KBM-7 (cell line): ENCODE measurements around the gene RIT2.

Experiments
- DNase-seq: peaks from one replicate; pipeline ENCODE4 v3.0.0-alpha.2; 2015
- in situ Hi-C: fragments of 300-500 bp; cut with MboI; formaldehyde crosslinking; loops from 2 replicates; pipeline ENCODE4 v1.14.3; 2020; ENCODE audit warnings: low sequenced_read_pairs, low pct_unique_long_range_greater_than_20kb, mixed read lengths

RIT2 gene

DNA sequence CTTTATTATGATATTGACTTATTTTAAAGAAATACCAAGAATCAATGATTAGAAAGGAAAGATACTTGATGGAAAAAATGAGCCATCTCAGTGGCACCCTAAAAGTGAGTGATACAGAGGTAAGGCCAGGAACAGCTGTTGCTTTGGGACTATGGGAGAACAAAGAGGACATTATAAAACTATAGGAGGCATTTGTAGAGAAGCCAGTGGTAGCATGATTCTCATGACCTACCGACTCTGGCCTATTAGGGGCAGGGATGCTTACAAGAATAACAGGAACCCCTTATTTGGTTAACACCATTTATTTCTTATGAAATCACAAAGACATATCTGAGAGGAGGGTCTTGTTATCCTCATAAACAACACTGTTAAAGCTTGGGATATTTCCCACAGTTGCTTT is 162.2 kb downstream of the RIT2 start:
- DNase-seq = no peak
- in situ Hi-C loops = no loop called here

- DNase-seq = no peak
- in situ Hi-C loops = no loop called here
Measured at GRCh38 chr18:42950732-42951131, 164.8 kb downstream of the RIT2 start.

DNA sequence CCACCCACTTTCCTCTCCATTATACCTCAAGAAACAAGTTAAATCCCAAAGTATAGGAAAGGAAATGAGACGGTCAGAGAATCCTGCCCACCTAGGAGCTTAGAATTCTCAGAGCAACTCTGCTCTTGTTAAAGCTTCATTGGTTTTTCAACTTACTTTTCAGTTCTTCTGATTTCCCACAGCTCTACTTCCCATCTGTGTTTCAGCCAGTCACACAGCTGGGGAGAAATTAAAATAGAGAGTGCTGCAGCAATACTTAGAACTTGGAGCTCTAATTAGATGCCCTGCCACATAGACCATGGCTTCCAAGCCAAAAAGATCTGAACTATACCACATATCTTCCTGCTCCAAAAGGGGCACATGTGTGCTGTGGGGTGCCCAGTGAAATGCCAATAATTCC is 166.7 kb downstream of the RIT2 start:
- no peak for DNase-seq
- in situ Hi-C loops = no loop called here

DNA sequence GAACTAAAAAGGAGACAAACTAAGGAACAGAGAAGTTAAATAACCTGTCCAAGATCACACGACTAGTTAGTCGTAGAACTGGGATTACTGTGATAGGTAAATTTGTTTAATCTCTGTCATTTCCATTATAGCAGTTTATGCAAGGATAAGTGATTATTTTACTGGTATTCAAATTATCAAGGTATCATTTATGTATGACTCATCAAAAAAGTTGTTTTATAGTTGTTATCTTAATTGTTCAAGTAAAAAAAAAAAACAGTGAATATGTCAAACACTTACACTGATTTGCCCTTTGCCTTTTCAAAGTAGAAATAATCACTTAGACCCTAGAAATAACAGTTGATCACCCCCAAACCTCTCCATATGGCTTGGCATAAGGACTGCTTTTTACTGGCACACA is 173.6 kb downstream of the RIT2 start:
- in situ Hi-C loops = no loop called here
- DNase-seq = no peak

DNA sequence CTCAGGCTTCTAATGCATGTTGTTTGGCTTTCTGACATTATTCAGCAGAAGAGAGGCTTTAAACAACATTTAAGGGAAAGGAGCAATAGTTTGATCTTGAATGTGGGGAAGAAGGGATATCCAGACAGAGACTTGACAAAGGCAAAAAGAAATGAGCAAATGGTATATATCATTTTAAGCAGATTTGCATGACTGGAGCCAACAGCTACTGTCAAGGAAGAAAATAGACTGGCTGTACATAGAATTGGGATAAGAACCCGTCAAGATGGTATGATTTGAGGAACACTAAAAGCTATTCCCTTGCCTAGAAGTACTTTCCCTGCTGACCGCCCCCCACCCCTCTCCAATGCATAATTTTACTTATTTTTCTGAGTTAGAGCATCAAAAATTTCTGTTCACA is 174.5 kb downstream of the RIT2 start:
- in situ Hi-C loops = no loop called here
- DNase-seq = no peak

- in situ Hi-C loops = no loop called here
- no peak for DNase-seq
Measured at GRCh38 chr18:42937436-42937835, 178.0 kb downstream of the RIT2 start.

DNA sequence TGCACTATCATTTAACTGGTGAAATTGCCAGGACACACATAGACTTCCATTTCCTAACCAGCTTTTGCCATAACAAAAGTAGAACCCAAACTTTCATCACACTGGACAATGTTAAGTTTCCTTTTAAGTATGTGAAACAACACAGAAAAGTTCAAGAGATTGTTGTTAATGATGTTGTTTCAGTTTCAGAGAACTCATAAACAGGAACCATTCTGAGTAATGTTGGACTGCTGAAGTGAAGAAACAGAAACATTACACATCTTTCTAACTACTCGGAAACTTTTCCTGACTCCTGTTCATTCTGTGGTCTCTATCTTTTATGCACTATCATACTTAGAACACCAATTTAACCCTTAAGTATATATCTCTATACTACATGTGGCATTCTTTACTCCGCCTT is 179.2 kb downstream of the RIT2 start:
- in situ Hi-C loops = no loop called here
- DNase-seq = no peak

GRCh38 chr18:42931491-42931890 is 184.0 kb downstream of the RIT2 start:
- in situ Hi-C loops = no loop called here
- DNase-seq = no peak

- no peak for DNase-seq
- in situ Hi-C loops = no loop called here
Measured at GRCh38 chr18:42929857-42930256, 185.6 kb downstream of the RIT2 start.

GRCh38 chr18:42929181-42929580 is 186.3 kb downstream of the RIT2 start:
- in situ Hi-C loops = no loop called here
- DNase-seq = no peak

- no peak for DNase-seq
Measured at GRCh38 chr18:42925036-42925435, 190.4 kb downstream of the RIT2 start.

DNA sequence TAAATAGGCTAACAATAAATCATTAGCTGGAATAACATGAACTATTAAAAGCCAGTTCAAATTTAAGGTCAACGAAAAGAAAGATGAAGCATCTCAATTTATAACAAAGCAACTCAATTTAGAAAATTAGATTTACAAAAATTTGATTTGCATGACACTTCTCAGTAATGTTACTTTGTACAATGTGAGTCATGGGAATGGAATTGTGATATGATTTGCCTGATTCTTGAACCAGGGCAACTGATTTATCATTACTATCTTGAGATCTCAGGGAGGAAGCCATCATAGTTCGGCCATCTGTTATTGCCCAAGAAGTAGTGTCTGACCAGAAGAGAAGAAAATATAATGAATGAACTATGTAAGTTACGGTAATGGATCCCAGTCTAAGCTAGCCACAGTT is 193.1 kb downstream of the RIT2 start:
- in situ Hi-C loops = no loop called here
- no peak for DNase-seq

More at GRCh38 chr18:42925036-42925435, 190.4 kb downstream of the RIT2 start:
- in situ Hi-C loops = no loop called here

DNA sequence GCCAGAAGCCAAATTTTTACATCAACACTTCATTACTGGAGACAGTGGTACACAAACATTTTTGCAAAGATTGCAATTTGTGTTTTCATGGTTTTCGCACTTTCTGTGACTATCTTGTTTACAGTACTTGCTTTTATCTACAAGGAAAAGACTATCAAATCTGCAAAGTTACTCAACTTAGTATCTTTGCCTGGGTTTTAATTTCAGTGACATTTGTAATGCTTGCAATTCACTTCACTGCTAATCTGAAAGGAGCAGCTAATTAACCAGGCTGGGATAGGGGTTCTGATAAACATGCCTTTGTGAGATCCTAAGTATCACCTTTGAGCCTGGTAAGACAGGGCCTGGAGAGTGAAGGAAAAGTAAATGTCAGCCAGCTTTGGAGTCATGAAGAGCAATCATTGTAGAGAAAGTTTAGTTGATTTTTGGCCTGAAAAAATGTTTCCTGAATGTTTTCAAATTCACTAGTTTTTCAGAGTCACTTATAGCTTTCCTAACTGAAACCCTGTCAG is 194.2 kb downstream of the RIT2 start:
- in situ Hi-C loops = no loop called here
- DNase-seq = no peak

DNA sequence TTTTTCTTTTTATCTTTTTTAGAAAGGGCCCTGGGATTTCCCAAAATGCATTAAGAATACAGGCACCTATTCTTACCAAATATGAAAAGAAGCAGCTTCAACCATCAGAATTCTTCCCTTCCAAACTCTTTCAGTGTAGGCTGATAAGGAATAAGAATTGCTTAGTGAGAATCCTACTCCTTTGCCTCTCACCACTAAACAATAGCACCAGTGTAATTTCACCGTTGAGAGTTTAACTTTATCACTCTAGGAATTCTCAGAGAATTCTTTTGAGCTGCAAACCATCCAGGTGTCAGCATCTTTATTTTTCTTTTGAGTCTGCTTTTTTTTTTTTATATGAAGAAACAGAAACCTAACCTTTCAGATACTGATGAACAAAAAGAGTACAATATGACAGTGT is 194.9 kb downstream of the RIT2 start:
- in situ Hi-C loops = no loop called here

GRCh38 chr18:42915299-42915698 is 200.2 kb downstream of the RIT2 start:
- in situ Hi-C loops = no loop called here
- no peak for DNase-seq

More for the DNA sequence above, 194.9 kb downstream of the RIT2 start:
- no peak for DNase-seq

DNA sequence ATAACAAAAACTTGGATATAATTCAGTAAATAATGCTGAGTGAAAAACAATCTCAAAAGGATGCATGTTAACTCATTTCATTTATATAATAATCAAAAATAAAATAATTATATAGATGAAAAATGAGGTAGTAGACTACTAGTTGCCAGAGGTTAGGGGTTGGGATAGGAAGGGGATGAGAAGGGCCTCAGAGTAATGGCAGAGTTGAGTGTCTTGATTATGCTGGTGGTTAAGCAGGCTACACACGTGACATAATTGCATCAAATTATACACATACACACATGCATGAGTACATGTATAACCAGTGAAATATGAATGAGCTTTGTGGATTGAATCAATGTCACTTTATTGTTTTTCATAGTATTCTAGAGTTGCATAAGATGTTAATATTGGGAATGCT is 201.0 kb downstream of the RIT2 start:
- in situ Hi-C loops = no loop called here
- no peak for DNase-seq

DNA sequence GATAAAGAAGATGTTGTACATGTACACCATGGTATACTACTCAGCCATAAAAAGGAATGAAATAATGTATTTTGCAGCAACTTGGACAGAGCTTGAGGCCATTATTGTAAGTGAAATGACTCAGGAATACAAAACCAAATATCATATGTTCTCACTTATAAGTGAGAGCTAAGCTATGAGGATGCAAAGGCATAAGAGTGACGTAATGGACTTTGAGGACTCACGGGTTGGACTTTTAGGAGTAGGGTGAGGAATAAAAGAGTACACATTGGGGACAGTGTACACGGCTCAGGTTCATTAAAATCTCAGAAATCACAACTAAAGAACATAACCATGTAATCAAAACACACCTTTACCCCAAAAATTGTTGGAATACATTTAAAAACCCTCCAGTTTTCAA is 206.4 kb downstream of the RIT2 start:
- in situ Hi-C loops = no loop called here
- DNase-seq = no peak

DNA sequence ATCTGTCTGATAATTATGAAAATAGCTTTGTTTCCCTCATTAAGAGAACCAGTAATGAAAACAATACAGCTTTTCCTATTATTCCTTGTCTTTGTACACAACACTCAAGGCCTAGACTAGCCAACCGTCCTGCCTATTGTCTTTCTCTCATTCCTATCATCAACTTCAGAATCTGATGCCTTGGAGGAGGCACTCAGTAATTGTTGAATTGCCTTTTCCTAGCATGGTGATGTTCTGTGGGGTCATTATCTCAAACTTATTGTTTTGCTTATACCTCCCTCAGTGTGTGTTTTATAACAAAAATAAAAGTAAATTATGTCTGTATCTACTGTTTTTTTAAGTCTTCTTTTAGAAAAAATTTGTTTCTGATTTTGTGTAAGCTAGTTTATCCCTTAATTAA is 208.7 kb downstream of the RIT2 start:
- in situ Hi-C loops = no loop called here

DNA sequence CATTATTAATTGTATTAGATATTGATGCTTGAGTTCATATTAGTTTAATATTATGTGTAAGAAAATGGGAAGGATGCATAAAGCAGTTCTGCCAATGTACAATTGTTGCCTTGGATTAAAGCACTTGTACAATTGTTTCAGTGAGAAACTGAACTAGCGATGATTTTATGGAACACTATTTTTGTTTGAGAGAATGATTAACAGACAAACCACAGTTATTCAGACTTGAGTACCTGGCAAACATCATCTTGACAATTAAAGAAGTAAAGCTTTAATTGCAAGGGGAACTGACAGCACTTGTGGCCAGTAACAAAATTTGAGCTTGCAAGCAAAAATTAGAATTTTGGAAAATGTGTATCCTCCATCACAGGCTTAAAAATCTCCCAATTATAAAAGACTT is 214.3 kb downstream of the RIT2 start:
- DNase-seq = no peak
- in situ Hi-C loops = no loop called here

More for the DNA sequence above, 208.7 kb downstream of the RIT2 start:
- DNase-seq = no peak

DNA sequence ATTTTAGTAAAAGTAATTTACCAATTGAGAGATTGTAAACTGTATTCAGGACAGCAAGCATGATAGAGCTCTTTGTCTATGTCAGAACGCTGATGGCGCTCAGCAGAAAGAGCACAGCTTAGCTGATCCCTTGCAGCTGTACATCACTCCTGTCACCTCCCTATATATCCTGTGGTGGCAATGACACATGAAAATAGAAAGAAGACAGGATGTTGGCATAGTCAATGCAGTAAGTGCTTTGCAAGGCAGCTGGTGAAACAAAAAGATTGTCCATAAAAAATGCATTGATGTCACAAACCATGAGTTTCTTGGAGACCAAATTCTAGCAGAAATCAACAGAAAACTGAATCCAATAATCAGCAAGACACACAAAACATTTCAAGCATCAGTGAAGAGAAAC is 221.5 kb downstream of the RIT2 start:
- no peak for DNase-seq
- in situ Hi-C loops = no loop called here

DNA sequence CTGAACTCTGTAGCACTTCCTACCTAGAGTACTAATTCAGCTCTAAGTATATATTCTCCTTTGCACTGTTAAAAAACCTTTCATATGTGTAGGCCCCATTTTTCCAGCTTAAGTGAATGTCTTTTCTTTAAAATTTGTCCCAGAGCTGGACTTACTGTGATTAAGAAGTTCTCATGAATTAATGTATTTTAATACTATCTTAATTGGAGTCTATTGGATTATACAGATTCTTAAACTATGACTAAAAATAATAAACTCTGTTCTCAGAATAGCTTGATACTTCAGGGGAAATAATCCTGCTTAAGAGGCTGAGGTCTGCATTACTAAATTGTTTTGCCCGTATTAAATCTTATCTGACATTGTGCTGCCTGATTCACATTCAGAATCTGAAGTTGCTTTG is 223.3 kb downstream of the RIT2 start:
- no peak for DNase-seq
- in situ Hi-C loops = no loop called here

DNA sequence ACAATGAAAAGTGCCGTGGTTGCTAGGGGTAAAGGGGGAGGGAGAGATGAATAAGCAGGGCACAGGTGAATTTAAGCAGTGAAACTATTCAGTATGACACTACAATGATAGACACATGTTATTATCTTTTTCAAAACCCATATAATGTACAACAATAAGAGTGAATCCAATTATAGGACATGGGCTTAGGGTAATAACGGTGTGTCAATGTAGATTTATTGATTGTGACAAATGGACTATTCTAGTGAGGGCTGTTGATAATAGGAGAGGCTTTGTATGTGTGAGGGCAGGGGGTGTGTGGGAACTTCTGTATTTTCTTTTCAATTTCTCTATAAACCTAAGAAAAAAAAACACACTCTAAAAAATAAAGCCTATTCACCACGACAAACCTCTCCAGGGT is 223.8 kb downstream of the RIT2 start:
- in situ Hi-C loops = no loop called here
- no peak for DNase-seq
